Fibroblast of mammary gland (primary cell): ENCODE data around the gene NEDD4L.

ENCODE experiments used
- DNase-seq: peaks from one replicate; pipeline ENCODE4 v3.0.0-alpha.2; 2010; ENCODE audit warnings: low read depth
- H3K4me3 ChIP-seq: 2 replicates; pipeline ENCODE4 v1.5.1; 2011; ENCODE audit warnings: low read depth, mild to moderate bottlenecking, low read length, moderate library complexity; ENCODE audit not compliant: control insufficient read depth
- CTCF ChIP-seq: conservative IDR thresholded peaks from 2 replicates; pipeline ENCODE4 v1.5.1; 2011; ENCODE audit warnings: low read depth, low read length, inconsistent platforms; ENCODE audit not compliant: control insufficient read depth, insufficient read depth

NEDD4L gene

GRCh38 chr18:58201733-58202730 is 158.0 kb downstream of the NEDD4L start:
- no peak for DNase-seq
- no peak overlapping the region for H3K4me3 ChIP-seq
- no peak for TF ChIP-seq CTCF

- DNase-seq: no peak
- no peak overlapping the region for H3K4me3 ChIP-seq
- TF ChIP-seq CTCF: no peak
Observed at GRCh38 chr18:58204776-58205442, 160.9 kb downstream of the NEDD4L start.

GRCh38 chr18:58205443-58206160 is 161.6 kb downstream of the NEDD4L start:
- DNase-seq: peak; percentile 84
- no peak overlapping the region for H3K4me3 ChIP-seq
- TF ChIP-seq CTCF: no peak

- no peak for DNase-seq
- no peak overlapping the region for H3K4me3 ChIP-seq
- no peak for TF ChIP-seq CTCF
Observed at GRCh38 chr18:58207520-58208152, 163.6 kb downstream of the NEDD4L start.

GRCh38 chr18:58208207-58208932 is 164.3 kb downstream of the NEDD4L start:
- no peak for TF ChIP-seq CTCF
- no peak overlapping the region for H3K4me3 ChIP-seq
- peak; percentile 70 for DNase-seq
